Measurements from ENCODE around the gene COX7B. TPM values are rescaled to one million over a fixed set of nuclear protein-coding genes. Genes with fewer than 3 reads are reported as not detected.
"Not testable (repeated sequence)": the region's sequence is repeated elsewhere in the genome, so short reads cannot be mapped to it uniquely, and the experiment has no call there.

Gene COX7B, protein sequence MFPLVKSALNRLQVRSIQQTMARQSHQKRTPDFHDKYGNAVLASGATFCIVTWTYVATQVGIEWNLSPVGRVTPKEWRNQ
- 100 to 1,000 TPM; 168 to 377 (median 280) TPM for polyA plus RNA-seq (ENCODE audit: insufficient read length in 4 of 4)

- DNase-seq (ENCODE audit: low read depth in 4 of 4, low spot score in 3 of 4): peak; percentile 87 to 94 (median 90)
These were observed at the start of gene COX7B for GRCh38 chrX:77899081-77899828. Gene COX7B, plus strand, starts transcription at chrX:77899468. Its CDS starts 86 bp downstream, at chrX:77899554.

DNA sequence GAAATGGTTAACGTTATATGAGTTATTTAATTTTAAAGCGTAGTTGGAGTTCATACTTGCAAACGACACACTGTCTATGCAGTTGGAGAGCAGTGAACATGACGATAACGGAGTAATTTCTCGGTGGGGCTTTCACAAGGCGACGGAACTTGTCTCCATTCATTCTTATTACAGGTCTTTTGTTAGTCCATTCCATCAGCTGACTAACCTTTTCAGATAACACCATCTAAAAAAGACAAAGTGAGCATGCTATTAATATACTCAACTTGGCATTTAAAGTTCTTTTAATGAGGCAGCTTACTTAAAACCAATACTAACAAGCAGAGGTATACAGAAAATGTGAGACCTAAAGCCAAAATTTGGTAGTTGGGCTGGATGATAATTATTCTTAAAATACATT is 23.9 kb upstream of the COX7B start:
- DNase-seq (ENCODE audit: low read depth in 4 of 4, low spot score in 3 of 4): no peak

DNA sequence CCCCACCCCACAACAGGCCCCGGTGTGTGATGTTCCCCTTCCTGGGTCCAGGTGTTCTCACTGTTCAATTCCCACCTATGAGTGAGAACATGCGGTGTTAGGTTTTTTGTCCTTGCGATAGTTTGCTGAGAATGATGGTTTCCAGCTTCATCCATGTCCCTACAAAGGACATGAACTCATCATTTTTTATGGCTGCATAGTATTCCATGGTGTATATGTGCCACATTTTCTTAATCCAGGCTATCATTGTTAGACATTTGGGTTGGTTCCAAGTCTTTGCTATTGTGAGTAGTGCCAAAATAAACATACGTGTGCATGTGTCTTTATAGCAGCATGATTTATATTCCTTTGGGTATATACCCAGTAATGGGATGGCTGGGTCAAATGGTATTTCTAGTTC is 17.9 kb upstream of the COX7B start:
- not testable (repeated sequence) for DNase-seq (ENCODE audit: low read depth in 4 of 4, low spot score in 3 of 4)

DNA sequence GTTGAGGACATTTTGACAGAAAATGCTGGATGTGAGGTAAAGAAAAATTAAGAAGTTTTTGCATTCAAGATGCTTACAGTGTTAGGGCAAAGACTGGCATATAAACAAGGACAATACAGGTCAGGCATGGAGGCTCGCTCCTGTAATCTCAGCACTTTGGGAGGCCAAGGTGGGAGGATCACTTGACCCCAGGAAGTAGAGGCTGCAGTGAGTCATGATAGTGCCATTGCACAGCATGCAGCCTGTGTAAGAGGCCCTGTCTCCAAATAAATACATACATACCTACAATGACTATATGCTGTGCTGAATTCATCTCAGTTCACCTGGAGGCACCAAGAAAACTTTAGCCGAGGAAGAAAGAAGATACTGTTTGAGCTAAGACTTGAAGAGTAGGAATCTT is 6.4 kb upstream of the COX7B start:
- DNase-seq (ENCODE audit: low read depth in 4 of 4, low spot score in 3 of 4): no peak

- no peak for DNase-seq (ENCODE audit: low read depth in 4 of 4, low spot score in 3 of 4)
These were observed 5.6 kb upstream of the COX7B start for GRCh38 chrX:77893713-77894112.

DNA sequence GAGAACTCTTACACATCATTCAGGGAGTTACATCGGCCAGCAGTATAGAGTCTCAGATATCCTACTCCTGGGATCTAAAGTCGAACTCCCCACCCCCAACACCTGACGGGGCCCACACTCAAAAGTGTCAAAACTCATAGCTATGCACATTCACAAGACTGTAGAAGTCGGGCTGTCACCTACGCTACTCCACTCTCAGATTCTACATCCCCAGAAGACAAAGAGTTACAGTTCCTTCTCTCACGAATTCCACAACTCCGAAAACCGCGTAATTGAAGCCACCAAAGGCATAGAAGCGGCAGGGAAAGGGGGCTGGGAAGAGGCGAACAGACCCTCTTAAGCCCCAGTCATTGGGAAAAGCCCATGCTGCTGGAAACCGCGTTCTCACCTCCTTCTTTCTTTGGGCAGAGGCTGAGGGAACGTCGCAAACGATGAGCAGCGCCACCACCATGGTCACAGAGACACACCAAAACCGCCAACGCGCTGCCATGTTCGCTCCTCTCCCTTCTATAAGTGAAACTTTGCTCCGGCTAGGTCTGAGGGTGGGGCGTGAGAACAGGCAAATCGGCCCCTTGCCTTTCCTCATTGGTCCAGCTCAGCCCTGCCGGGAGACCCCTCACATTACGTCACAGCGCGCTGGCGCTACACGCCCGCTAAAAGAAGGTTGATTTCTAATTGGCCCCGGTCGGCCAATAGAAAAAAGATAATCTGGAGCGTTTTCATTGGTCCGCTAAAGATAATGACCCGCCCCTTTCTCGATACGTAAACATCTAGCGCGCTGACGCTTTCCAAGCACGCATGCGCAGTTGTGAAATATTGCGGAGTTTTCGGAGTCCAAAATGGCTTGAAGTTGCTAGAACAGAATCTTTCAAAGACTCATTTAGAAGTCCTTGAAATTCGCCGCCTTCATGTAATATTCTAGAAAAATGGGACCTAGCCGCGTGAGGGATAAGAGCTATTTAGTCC is 4.1 kb upstream of the COX7B start, which contains the start of gene MAGT1:
TSS of gene MAGT1 (minus strand) at position 515 of the 966 bp plus-strand sequence. CDS start at position 490, 25 bp downstream.
- peak; percentile 88 to 92 (median 89) for DNase-seq (ENCODE audit: low read depth in 4 of 4, low spot score in 3 of 4)

DNA sequence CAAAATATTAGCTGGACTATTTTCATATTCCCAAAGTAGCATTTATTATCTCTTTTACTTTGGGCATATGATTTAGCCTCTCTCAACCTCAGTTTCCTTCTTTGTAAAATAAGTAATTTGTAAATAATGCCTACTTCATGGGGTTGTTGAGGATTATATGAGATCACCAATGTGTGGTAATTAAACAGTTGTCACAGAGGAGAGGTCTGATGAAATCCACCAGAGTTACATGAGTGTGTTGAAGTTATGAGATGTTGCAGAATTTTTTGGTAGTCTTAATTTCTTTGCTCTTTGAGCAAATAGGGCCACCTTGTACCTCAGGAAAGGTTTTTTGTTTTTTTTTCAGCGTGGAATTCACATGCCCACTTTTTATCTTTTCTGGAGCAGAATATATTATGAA is 1.4 kb downstream of the COX7B start:
- no peak for DNase-seq (ENCODE audit: low read depth in 4 of 4, low spot score in 3 of 4)

GRCh38 chrX:77901506-77901905 is 2.2 kb downstream of the COX7B start:
- DNase-seq (ENCODE audit: low read depth in 4 of 4, low spot score in 3 of 4): no peak

GRCh38 chrX:77910108-77910840 is 11.0 kb downstream of the COX7B start, which contains the start of gene ATP7A:
Gene ATP7A, plus strand, starts transcription at chrX:77910693. Its CDS starts 60,949 bp downstream, at chrX:77971642.
- peak in 3 of 4 donors; percentile 59 to 71 (median 66) for DNase-seq (ENCODE audit: low read depth in 4 of 4, low spot score in 3 of 4)

- no peak for DNase-seq (ENCODE audit: low read depth in 4 of 4, low spot score in 3 of 4)
These were observed 18.1 kb downstream of the COX7B start for GRCh38 chrX:77917294-77917933.

GRCh38 chrX:77918568-77918967 is 19.3 kb downstream of the COX7B start:
- DNase-seq (ENCODE audit: low read depth in 4 of 4, low spot score in 3 of 4): no peak

- not testable (repeated sequence) for DNase-seq (ENCODE audit: low read depth in 4 of 4, low spot score in 3 of 4)
These were observed 20.1 kb downstream of the COX7B start for GRCh38 chrX:77919370-77919769.

- DNase-seq (ENCODE audit: low read depth in 4 of 4, low spot score in 3 of 4): no peak
These were observed 23.5 kb downstream of the COX7B start for GRCh38 chrX:77922787-77923186.

- no peak for DNase-seq (ENCODE audit: low read depth in 4 of 4, low spot score in 3 of 4)
These were observed 25.1 kb downstream of the COX7B start for GRCh38 chrX:77924320-77924859.

DNA sequence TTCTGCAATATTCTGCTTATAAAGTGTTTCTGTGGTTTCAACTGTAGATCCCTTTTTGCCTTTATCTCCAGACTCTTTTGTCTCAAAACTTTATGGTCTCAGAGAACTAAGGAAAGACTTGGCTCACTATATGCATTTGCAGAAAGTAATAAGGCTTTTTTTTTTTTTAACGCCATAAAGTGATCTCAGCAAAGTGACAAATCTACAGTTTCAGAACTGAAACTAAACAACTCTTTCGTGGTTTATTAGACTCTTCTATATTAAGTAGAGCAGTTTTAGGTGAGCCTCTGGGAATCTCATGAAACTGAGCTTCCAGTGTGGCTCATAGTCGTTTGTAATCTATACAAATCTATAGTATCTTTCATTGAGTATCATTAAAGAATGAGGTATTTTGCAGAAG is 26.5 kb downstream of the COX7B start:
- no peak for DNase-seq (ENCODE audit: low read depth in 4 of 4, low spot score in 3 of 4)

DNA sequence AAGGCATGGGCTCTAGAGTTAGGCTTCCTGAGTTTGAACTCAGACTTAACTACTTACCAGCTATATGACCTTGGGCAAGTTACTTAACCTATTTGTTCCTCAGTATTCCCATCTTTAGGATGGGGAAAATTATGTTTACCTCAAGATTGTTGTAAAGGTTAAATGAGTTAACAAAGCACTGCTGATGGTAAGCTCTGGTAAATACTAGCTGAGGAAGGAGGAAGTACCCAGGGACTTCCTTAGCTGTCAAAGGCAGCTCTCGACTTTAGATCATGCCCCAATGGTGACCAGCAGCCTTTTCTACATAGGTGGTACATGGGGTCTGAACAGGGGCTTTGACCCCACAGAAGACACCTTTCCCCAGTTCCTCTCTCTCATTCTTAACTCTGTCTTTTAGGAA is 31.3 kb downstream of the COX7B start:
- no peak for DNase-seq (ENCODE audit: low read depth in 4 of 4, low spot score in 3 of 4)

GRCh38 chrX:77935886-77936285 is 36.6 kb downstream of the COX7B start:
- no peak for DNase-seq (ENCODE audit: low read depth in 4 of 4, low spot score in 3 of 4)

- no peak for DNase-seq (ENCODE audit: low read depth in 4 of 4, low spot score in 3 of 4)
These were observed 37.0 kb downstream of the COX7B start for GRCh38 chrX:77936299-77936698.

DNA sequence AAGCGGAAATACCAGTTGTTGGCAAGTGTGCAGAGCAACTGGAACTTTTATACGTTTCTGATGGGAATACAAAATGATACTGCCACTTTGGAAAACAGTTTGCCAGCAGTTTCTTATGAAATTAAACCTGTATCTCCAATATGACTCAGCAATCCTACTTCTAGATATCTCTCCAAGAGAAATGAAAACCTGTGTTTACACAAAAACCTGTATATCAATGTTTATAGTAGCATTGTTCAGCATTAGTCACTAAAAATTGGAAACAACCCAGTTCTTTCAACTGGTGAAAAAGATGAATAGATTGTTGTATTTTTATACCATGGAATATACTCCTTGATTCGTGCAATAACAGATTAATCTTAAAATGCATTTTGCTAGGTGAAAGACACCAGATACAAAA is 38.0 kb downstream of the COX7B start:
- no peak for DNase-seq (ENCODE audit: low read depth in 4 of 4, low spot score in 3 of 4)

Data from left renal pelvis (tissue), 4 donors.